Activated CD8-positive, alpha-beta memory T cell treated with anti-CD3 and anti-CD28 coated beads, Interleukin-2, amount 10 ng/mL, durations not matched to agents 7 days and 5 days (primary cell): Measurements from ENCODE around the gene MTA1. TPM values are rescaled to one million over a fixed set of nuclear protein-coding genes. Genes with fewer than 3 reads are reported as not detected.

Source experiments
- ATAC-seq: fragments of 150-1000 bp; cut with Tn5 transposase; one replicate; pipeline ENCODE4 v1.10.0; 2021; ENCODE audit warnings: moderate library complexity
- CTCF ChIA-PET: fragments of 350-600 bp; sonication (Branson Sonifier 250); formaldehyde crosslinking; loops from one replicate; lab custom pipeline; 2021; ENCODE audit warnings: antibody characterized with exemption; lab: Charles Lee
- DNase-seq: peaks from one replicate; pipeline ENCODE4 v3.0.0-alpha.2; 2020
- H3K27ac Mint-ChIP-seq: one replicate; pipeline ENCODE4 v1.8.0; 2021; ENCODE audit warnings: mild to moderate bottlenecking, mixed read lengths
- H3K27me3 Mint-ChIP-seq: one replicate; pipeline ENCODE4 v1.8.0; 2021; ENCODE audit warnings: mixed read lengths
- H3K36me3 Mint-ChIP-seq: one replicate; pipeline ENCODE4 v1.8.0; 2021; ENCODE audit warnings: mild to moderate bottlenecking, mixed read lengths
- H3K4me1 Mint-ChIP-seq: one replicate; pipeline ENCODE4 v1.8.0; 2021; ENCODE audit warnings: mixed read lengths
- H3K4me3 Mint-ChIP-seq: one replicate; pipeline ENCODE4 v1.8.0; 2021; ENCODE audit warnings: mild to moderate bottlenecking, moderate library complexity, mixed read lengths
- H3K9me3 Mint-ChIP-seq: one replicate; pipeline ENCODE4 v1.8.0; 2022; ENCODE audit warnings: low read depth, mixed read lengths
- total RNA-seq, 2 experiments: library from RNA; stranded (reverse); gene quantifications; one replicate each; pipeline ENCODE4 v1.2.3, GENCODE V29; 2021

Gene MTA1
- total RNA-seq, 2 experiments from 2014 or later: 134 to 141 TPM

DNA sequence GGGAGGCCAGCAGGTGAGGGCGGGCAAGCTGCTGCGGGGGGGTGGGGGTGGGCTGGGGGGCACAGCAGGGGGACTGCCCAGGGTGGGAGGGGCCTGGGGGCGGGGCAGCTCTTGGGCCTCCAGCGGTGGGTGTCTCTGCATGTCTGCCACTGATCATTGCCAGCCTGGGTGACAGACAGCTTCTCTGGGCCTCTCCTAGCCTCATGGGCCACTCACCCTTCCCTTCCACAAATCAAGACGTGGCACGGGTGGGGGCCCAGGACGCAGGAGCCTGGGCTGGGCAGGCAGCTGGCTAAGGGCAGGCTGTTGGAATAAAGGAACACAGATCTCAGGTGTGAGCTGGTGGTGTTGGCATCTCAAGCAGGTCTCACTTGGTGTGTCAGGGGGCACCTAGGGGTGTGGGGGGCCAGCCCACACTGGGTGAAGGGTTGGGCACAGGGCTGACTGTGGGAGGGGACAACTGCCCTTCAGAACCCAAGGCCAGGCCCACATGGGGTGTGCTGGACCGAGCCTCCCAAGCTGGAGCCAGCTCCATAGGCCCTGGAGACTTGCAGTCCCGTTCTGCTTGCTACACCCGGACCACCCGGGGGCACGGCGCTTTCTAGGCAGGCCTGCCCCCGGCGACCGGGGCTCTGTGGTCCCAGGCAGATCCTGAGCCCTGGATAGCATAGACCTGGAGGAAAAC, 74.4 kb downstream of the MTA1 start:
- no peaks in the 10 kb centered on the region for H3K9me3 Mint-ChIP-seq
- no peaks in the 10 kb centered on the region for H3K27me3 Mint-ChIP-seq
- ATAC-seq (no peak), DNase-seq (no peak)
- CTCF ChIA-PET: interaction anchor here (1.1 kb wide), 1 partner anchor 142 kb away, joined by 4 read pairs; no protein-coding TSS in a partner anchor
- peaks cover 12% of the 10 kb centered on the region for H3K4me1 Mint-ChIP-seq
- H3K4me3 Mint-ChIP-seq: no peak overlapping the region
- peaks cover 2% of the 10 kb centered on the region for H3K36me3 Mint-ChIP-seq
- H3K27ac Mint-ChIP-seq: no peak overlapping the region

DNA sequence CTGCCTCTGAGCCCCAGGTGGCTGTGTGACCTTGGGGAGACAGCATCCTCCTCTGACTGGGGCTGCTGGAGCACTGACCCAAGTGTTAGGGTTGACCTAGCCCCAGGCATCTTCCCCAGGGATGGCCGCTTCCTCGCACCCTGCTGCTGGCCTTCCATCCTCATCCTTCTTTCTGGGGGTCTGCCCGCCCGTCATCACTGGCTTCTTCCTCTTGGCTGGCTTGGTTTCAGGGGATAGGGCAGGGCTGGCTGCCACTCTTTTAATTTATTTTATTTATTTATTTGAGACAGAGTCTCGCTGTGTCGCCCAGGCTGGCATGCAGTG, 74.9 kb downstream of the MTA1 start:
- Mint-ChIP-seq H3K4me3 (no peak overlapping the region), H3K9me3 (no peaks in the 10 kb centered on the region), H3K36me3 (peaks cover 1% of the 10 kb centered on the region), H3K27me3 (no peaks in the 10 kb centered on the region), H3K27ac (no peak overlapping the region), H3K4me1 (peaks cover 7% of the 10 kb centered on the region)
- no peak for DNase-seq
- CTCF ChIA-PET: no interaction called here
- ATAC-seq: no peak

GRCh38 chr14:105495101-105495989, 75.7 kb downstream of the MTA1 start:
- no peak for ATAC-seq
- DNase-seq: no peak
- Mint-ChIP-seq H3K27me3 (no peaks in the 10 kb centered on the region), H3K36me3 (no peaks in the 10 kb centered on the region), H3K4me1 (peaks cover 6% of the 10 kb centered on the region), H3K27ac (no peak overlapping the region), H3K4me3 (no peak overlapping the region), H3K9me3 (no peaks in the 10 kb centered on the region)
- CTCF ChIA-PET: no interaction called here

DNA sequence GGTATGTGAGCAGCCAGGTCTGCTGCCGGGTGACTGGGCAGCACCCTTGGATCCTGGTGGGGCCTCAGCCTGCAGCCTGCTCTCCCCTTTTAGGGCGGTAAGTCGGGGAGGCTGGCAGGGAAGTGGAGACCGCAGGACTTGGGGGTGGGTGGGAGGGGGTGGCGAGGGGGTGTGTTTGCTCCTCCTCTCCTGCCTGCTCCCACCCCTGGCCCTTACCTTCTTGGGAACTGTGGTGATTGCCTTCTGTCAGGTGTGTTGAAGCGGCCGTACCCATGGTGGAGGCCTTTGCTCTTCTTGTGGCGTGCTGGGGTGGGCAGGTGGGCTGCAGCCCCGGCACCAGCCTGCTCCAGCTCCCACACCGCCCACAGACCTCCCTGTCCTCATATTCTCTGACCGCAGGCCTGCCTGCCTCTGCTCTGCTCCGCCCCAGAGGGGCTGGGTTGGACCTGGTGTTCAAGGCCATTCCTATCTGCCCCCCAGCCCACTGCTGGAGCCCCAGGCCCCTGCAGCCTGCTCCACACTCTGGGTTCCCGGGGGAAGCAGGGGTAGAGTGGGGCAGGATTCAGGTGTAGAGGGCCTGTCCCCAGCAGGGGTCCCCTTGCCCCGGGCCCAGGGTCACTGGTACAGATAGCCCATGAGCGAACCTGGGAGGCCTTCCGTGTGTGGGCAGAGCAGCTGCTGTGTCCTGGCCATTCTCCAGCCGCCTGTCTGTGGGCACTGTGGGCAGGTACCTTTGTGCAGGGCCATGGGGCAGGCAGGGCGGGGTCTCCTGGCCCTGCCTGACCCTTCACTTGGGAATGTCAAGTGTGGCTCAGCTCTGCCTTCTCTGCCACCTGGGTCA, 76.6 kb downstream of the MTA1 start:
- H3K4me3 Mint-ChIP-seq: no peak overlapping the region
- no peak for ATAC-seq
- no peak overlapping the region for H3K27ac Mint-ChIP-seq
- CTCF ChIA-PET: no interaction called here
- H3K36me3 Mint-ChIP-seq: no peaks in the 10 kb centered on the region
- H3K4me1 Mint-ChIP-seq: peaks cover 6% of the 10 kb centered on the region
- no peaks in the 10 kb centered on the region for H3K9me3 Mint-ChIP-seq
- no peaks in the 10 kb centered on the region for H3K27me3 Mint-ChIP-seq
- DNase-seq: peak; percentile 38

DNA sequence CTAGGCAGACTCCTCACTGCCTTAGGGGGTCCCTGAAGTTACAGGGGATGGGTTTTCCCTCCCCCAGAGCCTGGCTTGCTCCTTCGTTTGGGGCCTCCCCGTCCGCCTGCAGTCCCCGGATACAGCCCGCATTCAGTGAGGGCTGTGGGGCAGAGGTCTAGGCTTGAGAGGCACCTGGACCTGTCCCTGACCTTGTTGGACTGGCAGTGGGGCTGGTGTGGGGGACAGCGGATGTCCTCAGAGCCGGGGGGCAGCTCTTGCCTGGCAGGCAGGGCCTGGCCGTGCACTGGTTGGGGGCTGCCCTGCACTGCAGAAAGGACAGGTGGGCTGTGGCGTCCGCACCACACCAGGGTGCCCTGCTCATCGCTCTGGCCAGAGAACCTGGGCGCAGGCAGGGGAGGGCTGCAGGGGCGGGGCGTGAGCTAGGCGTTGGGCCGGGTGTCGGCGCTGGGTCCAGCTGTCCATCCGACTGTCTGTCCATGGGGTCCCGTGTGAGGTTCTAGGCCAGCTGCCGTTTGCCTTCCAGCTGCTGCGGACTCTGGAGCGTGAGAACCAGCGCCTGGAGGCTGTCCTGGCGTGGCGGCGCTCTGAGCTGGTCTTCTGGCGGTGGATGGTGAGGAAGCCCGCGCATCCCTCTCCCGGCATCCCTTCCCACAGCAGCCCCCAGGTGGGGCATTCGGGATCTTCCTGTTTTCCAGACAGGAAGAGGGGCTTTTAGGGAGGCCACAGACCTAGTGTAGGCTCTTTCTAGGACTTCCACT, 77.4 kb downstream of the MTA1 start:
- H3K27ac Mint-ChIP-seq: no peak overlapping the region
- H3K4me3 Mint-ChIP-seq: no peak overlapping the region
- no peaks in the 10 kb centered on the region for H3K27me3 Mint-ChIP-seq
- no peak for ATAC-seq
- CTCF ChIA-PET: no interaction called here
- H3K9me3 Mint-ChIP-seq: no peaks in the 10 kb centered on the region
- DNase-seq: no peak
- peaks cover 2% of the 10 kb centered on the region for H3K4me1 Mint-ChIP-seq
- H3K36me3 Mint-ChIP-seq: no peaks in the 10 kb centered on the region

- H3K4me3 Mint-ChIP-seq: no peak overlapping the region
- no peaks in the 10 kb centered on the region for H3K36me3 Mint-ChIP-seq
- no peaks in the 10 kb centered on the region for H3K27me3 Mint-ChIP-seq
- CTCF ChIA-PET: no interaction called here
- ATAC-seq (no peak), DNase-seq (no peak)
- H3K9me3 Mint-ChIP-seq: no peaks in the 10 kb centered on the region
- H3K27ac Mint-ChIP-seq: no peak overlapping the region
- H3K4me1 Mint-ChIP-seq: no peaks in the 10 kb centered on the region
Measured at GRCh38 chr14:105497671-105498429, 78.2 kb downstream of the MTA1 start.

DNA sequence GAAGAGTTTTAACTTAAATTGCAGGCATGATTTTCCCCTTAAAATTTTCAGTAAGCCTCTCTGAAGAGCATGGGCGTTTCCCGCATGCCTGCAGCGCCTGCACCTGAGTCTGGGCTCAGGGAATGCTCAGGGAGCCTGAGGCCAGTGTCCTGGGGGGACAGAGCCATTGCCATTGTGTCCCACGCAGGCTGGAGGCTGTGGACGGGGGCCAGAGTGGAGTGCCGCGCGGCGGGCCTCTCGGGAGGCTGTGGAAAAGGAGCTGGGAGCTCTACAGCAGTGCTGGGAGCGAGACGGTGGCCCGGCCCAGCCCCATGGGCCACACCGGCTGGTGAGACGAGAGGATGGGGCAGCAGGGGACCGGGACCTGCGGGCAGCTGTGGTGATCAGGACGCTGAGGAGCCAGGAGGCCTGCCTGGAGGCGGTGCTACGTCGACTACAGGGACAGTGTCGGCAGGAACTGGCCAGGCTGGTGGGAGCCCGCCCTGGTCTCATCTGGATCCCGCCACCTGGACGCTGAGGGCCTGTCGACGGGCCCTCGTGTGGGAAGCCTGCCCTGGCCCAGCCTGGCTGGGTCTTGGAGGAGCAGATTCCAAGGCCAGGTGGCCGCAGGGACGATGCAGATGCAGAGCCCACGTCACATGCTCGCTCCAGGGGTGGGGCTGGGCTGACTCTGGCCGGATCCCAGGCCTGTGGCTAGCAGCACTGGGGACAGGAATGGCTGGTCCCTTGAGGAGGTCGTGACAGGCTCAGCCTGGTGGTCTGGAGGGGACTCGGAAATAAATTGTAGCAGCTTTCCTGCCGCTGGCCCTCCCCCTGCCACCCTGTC, 79.0 kb downstream of the MTA1 start:
- H3K4me1 Mint-ChIP-seq: no peaks in the 10 kb centered on the region
- no peak overlapping the region for H3K27ac Mint-ChIP-seq
- CTCF ChIA-PET: no interaction called here
- no peak overlapping the region for H3K4me3 Mint-ChIP-seq
- H3K36me3 Mint-ChIP-seq: no peaks in the 10 kb centered on the region
- DNase-seq (no peak), ATAC-seq (no peak)
- no peaks in the 10 kb centered on the region for H3K9me3 Mint-ChIP-seq
- no peaks in the 10 kb centered on the region for H3K27me3 Mint-ChIP-seq

DNA sequence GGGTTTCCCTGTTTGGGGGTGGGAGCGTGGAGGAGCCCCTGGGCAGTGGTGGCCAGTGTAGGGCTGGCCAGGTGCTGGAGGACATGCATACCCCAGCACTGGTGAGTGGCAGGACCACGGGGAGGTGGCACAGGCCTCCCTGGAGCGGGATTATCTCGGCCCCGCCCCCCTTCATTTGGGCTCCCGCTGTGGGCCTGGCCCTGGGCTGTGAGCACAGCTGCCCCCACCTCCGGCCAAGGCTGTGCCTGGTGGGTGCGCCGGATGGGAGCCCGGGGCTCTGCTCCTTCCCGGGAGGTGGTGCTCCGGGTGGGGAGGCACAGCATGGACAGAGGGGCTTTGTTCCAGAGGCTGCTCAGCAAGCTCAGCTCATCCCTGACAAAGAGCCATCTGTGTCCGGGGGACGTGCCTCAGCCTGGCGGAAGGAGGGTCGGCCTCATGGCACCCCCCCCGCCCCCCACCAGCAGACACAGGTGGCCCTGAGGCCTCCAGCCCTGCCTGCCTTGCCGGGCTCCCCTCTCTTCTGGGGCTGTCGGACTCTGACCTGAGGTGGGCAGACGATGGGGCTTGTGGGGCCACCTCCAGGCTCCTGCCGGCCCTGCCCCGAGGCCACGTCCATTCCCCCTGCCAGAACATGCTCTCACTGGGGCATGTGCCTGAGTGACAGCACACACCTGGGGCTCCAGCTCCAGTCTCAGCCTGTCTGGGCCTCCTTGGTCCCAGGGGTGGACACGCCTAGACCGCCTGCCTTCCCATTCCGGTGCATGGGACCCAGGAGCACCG, 79.8 kb downstream of the MTA1 start:
- DNase-seq: no peak
- CTCF ChIA-PET: no interaction called here
- ATAC-seq: no peak
- H3K27me3 Mint-ChIP-seq: no peaks in the 10 kb centered on the region
- H3K36me3 Mint-ChIP-seq: no peaks in the 10 kb centered on the region
- H3K4me3 Mint-ChIP-seq: no peak overlapping the region
- H3K9me3 Mint-ChIP-seq: no peaks in the 10 kb centered on the region
- no peak overlapping the region for H3K27ac Mint-ChIP-seq
- no peaks in the 10 kb centered on the region for H3K4me1 Mint-ChIP-seq

- CTCF ChIA-PET: interaction anchor here (0.9 kb wide), 1 partner anchor 9 kb away, joined by 3 read pairs; no protein-coding TSS in a partner anchor
- Mint-ChIP-seq H3K4me1 (no peaks in the 10 kb centered on the region), H3K9me3 (no peaks in the 10 kb centered on the region), H3K36me3 (no peaks in the 10 kb centered on the region), H3K27me3 (no peaks in the 10 kb centered on the region), H3K4me3 (no peak overlapping the region), H3K27ac (no peak overlapping the region)
- no peak for ATAC-seq
- no peak for DNase-seq
Measured at GRCh38 chr14:105500036-105500725, 80.6 kb downstream of the MTA1 start.

- no peak for ATAC-seq
- CTCF ChIA-PET: interaction anchor here (0.9 kb wide), 2 partner anchors 9 to 11 kb away, joined by 3 to 4 read pairs; no protein-coding TSS in a partner anchor
- Mint-ChIP-seq H3K4me3 (no peak overlapping the region), H3K4me1 (no peaks in the 10 kb centered on the region), H3K27me3 (no peaks in the 10 kb centered on the region), H3K9me3 (no peaks in the 10 kb centered on the region), H3K36me3 (no peaks in the 10 kb centered on the region), H3K27ac (no peak overlapping the region)
- no peak for DNase-seq
Measured at GRCh38 chr14:105500726-105501101, 81.1 kb downstream of the MTA1 start.
